ENCODE data around the gene MAN1A2. TPM values are rescaled to one million over a fixed set of nuclear protein-coding genes. Genes with fewer than 3 reads are reported as not detected.

Gene MAN1A2
- total and polyA plus RNA-seq, 9 of the 15 experiments (the other 6 are each of a cell fraction or from before 2014, with no cell fraction given) = 4.2 to 38.4 (median 18.7) TPM

DNA sequence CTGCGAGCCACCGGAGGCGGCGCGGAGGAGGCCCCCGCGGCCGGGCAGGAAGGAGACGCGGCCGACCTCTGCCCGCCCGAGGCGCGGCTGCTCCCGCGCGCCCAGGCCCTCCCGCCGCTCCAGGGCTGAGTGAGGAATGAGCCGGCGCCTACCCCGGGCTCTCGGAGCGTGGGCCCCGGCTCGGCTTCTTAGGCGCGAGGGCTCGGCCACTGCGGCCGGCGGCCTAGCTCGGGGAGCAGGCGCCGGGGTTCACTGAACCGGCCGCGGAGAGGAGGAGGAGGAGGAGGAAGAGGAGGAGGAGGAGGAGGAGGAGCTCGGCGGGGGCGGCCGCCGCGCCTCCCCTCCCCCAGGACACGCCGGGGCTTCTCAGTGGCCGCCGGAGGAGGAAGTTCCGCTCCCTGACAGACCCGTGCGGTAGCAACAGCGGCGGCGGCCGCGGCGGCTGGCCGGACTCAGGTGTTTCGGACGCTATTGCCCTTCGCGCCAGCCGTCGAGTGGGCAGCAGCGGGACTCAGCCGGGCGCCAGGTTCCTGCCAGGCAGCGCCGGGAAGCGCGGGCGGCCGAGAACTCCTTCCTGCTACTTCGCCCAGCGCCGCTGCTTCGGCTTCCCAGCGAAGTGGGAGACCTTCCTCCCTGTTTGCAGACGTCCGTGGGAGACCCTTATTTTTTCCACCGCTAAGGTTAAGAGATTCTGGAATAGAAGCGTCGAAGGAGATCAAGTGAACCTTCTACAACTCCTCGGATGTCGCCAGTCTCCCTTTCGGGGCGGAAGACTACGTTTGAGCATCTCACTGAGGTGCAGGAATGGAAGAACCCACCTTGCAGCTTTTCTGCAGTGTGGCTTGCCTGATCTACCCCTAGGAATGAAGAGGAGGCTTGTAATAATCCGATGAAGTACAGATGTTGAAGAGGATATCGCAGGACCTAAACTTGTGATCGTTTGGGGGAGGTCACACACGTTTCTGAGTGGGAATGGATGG is at the start of gene MAN1A2 (continued):
- TF ChIP-seq, protein P1, sequence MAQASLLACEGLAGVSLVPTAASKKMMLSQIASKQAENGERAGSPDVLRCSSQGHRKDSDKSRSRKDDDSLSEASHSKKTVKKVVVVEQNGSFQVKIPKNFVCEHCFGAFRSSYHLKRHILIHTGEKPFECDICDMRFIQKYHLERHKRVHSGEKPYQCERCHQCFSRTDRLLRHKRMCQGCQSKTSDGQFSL (CRISPR knock-in tag; IDR thresholded peaks at IDR 0.05) = no peak
- TF ChIP-seq, protein P1 (tag; IDR thresholded peaks at IDR 0.05) = no peak
- TF ChIP-seq NUFIP1 (IDR thresholded peaks at IDR 0.05; ENCODE audit: partially characterized antibody) = no peak
- no peak for TF ChIP-seq ZNF253 (CRISPR knock-in tag; conservative IDR thresholded peaks at IDR 0.05)
- TF ChIP-seq TBL1XR1 (IDR thresholded peaks at IDR 0.05; ENCODE audit: low read length in 2 of 2) = peak; percentile 10 to 24; a peak in 1 of 4 replicates
- TF ChIP-seq TBP (optimal IDR thresholded peaks at IDR 0.05; ENCODE audit: low read depth, low read length) = peak; percentile 51
- peak; percentile 38; the same call in 1 of the 2 replicates for TF ChIP-seq PML (IDR thresholded peaks at IDR 0.05; ENCODE audit: low read length)
- no peak for TF ChIP-seq NR2C1 (IDR thresholded peaks at IDR 0.05)
- TF ChIP-seq NR2C1 (tag; IDR thresholded peaks at IDR 0.05) = no peak
- no peak for TF ChIP-seq IRF2 (CRISPR knock-in tag; IDR thresholded peaks at IDR 0.05)
- TF ChIP-seq KAT7 (CRISPR knock-in tag; IDR thresholded peaks at IDR 0.05; ENCODE audit: borderline replicate concordance) = peak; percentile 67; the same call in 1 of the 2 replicates
- TF ChIP-seq MAFK (IDR thresholded peaks at IDR 0.05; ENCODE audit: low read length) = no peak
- TF ChIP-seq ZNF143 (CRISPR knock-in tag; IDR thresholded peaks at IDR 0.05) = no peak
- TF ChIP-seq, protein P2, sequence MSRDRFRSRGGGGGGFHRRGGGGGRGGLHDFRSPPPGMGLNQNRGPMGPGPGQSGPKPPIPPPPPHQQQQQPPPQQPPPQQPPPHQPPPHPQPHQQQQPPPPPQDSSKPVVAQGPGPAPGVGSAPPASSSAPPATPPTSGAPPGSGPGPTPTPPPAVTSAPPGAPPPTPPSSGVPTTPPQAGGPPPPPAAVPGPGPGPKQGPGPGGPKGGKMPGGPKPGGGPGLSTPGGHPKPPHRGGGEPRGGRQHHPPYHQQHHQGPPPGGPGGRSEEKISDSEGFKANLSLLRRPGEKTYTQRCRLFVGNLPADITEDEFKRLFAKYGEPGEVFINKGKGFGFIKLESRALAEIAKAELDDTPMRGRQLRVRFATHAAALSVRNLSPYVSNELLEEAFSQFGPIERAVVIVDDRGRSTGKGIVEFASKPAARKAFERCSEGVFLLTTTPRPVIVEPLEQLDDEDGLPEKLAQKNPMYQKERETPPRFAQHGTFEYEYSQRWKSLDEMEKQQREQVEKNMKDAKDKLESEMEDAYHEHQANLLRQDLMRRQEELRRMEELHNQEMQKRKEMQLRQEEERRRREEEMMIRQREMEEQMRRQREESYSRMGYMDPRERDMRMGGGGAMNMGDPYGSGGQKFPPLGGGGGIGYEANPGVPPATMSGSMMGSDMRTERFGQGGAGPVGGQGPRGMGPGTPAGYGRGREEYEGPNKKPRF (IDR thresholded peaks at IDR 0.05; ENCODE audit: low read depth, low read length) = no peak
- TF ChIP-seq PRMT5 (CRISPR knock-in tag; IDR thresholded peaks at IDR 0.05) = no peak
- TF ChIP-seq, protein P3, sequence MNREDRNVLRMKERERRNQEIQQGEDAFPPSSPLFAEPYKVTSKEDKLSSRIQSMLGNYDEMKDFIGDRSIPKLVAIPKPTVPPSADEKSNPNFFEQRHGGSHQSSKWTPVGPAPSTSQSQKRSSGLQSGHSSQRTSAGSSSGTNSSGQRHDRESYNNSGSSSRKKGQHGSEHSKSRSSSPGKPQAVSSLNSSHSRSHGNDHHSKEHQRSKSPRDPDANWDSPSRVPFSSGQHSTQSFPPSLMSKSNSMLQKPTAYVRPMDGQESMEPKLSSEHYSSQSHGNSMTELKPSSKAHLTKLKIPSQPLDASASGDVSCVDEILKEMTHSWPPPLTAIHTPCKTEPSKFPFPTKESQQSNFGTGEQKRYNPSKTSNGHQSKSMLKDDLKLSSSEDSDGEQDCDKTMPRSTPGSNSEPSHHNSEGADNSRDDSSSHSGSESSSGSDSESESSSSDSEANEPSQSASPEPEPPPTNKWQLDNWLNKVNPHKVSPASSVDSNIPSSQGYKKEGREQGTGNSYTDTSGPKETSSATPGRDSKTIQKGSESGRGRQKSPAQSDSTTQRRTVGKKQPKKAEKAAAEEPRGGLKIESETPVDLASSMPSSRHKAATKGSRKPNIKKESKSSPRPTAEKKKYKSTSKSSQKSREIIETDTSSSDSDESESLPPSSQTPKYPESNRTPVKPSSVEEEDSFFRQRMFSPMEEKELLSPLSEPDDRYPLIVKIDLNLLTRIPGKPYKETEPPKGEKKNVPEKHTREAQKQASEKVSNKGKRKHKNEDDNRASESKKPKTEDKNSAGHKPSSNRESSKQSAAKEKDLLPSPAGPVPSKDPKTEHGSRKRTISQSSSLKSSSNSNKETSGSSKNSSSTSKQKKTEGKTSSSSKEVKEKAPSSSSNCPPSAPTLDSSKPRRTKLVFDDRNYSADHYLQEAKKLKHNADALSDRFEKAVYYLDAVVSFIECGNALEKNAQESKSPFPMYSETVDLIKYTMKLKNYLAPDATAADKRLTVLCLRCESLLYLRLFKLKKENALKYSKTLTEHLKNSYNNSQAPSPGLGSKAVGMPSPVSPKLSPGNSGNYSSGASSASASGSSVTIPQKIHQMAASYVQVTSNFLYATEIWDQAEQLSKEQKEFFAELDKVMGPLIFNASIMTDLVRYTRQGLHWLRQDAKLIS (CRISPR knock-in tag; IDR thresholded peaks at IDR 0.05) = peak; percentile 38; the same call in 1 of the 2 replicates
- TF ChIP-seq TRIM24 (IDR thresholded peaks at IDR 0.05) = peak in 1 of 2 experiments; percentile 68; a peak in 2 of 4 replicates
- 0 out of 2 replicates have a peak, but pooled peaks have one; percentile 28 for TF ChIP-seq ATF7 (IDR thresholded peaks at IDR 0.05)

Data from K562 (cell line).